ENCODE data around the gene AGTR1.

DNA sequence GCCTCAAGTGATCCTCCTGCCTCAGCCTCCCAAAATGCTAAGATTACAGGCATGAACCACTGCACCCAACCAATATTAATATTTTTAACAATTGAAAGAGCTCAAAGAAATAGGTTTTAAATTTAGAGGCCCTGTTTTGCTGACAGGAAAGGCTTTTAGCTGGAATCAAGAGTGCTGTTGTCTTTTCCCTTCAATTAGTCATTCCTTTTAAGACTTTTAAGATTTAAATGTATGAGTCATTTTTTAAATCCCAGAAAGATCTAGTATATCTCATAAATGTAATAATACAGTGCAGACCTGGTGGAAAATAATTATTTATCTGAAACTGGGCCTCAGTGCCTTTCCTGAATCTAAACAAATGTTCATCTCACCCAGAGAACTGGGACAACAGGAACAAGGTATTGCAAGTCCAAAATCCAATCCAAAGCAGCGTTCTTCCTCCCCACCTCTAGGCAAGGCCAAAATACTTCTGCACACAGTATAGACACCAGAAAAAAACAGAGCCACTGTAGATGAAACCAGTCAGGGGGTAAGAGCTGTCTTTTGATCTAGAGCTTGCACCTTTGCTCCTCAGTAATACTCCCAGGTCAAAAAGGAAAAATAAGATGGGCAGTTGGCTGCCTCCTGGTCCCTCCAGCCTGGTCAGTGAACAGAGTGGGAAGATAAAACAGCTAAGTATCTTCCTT is 14.4 kb downstream of the AGTR1 start:
- TF ChIP-seq SP1 (IDR thresholded peaks at IDR 0.05) (no peak), FOXM1 (IDR thresholded peaks at IDR 0.05; ENCODE audit: borderline replicate concordance) (no peak), PKNOX1 (IDR thresholded peaks at IDR 0.05) (no peak), FOXK2 (IDR thresholded peaks at IDR 0.05) (no peak), L3MBTL2 (conservative IDR thresholded peaks at IDR 0.05) (no peak), BHLHE40 (IDR thresholded peaks at IDR 0.05; ENCODE audit: borderline replicate concordance) (no peak), CTBP1 (IDR thresholded peaks at IDR 0.05; ENCODE audit: borderline replicate concordance) (no peak)

All from HEK293T (cell line).